Loucy (cell line): ENCODE results near the gene FLRT3.

Experiments used
- CTCF ChIP-seq: fragments of 200-600 bp; sonication (generic); conservative IDR thresholded peaks from 2 replicates; pipeline ENCODE4 v1.5.1; 2014; ENCODE audit warnings: mild to moderate bottlenecking, antibody characterized with exemption, low read length
- EZH2phosphoT487 ChIP-seq: fragments of 200-600 bp; IDR thresholded peaks from 2 replicates; pipeline ENCODE4 v1.6.1; 2018; ENCODE audit warnings: antibody characterized with exemption, mild to moderate bottlenecking, moderate library complexity, borderline replicate concordance

- no peak for TF ChIP-seq CTCF
- no peak for TF ChIP-seq EZH2phosphoT487
These were observed 5.8 kb downstream of the FLRT3 start for GRCh38 chr20:14331646-14332045.
